IMR-90 (cell line): ENCODE data around the gene ILK. TPM values are rescaled to one million over a fixed set of nuclear protein-coding genes. Genes with fewer than 3 reads are reported as not detected.

ENCODE experiments used
- ATAC-seq: fragments of 200-7000 bp; cut with Tn5 transposase; 2 replicates; pipeline ENCODE4 v1.9.1; 2020; ENCODE audit warnings: low read depth, mild to moderate bottlenecking, moderate library complexity
- BruUV-seq: library from RNA; stranded (reverse); fragments of 400-500 nt; replicated peaks from 2 replicates; lab custom pipeline; 2021; lab: Mats Ljungman, UMichigan
- CTCF ChIA-PET: fragments of 300-600 bp; formaldehyde crosslinking; extraction: SDS; loops from one replicate; lab custom pipeline; 2021; ENCODE audit warnings: antibody characterized with exemption; lab: Yijun Ruan, JAX
- POLR2A ChIA-PET: fragments of 300-600 bp; sonication (Branson Sonifier 250); formaldehyde crosslinking; loops from one replicate; lab custom pipeline; 2022; ENCODE audit warnings: antibody characterized with exemption; ENCODE audit not compliant: unreplicated experiment; lab: Charles Lee
- DNase-seq: peaks from one replicate; pipeline ENCODE4 v3.0.0; 2013
- H2AFZ ChIP-seq: replicated peaks from 2 replicates; pipeline ENCODE3; 2013; ENCODE audit warnings: low read length, mild to moderate bottlenecking; ENCODE audit not compliant: poor library complexity
- H2AK5ac ChIP-seq: 2 replicates; pipeline ENCODE4 v1.6.1; 2013; ENCODE audit warnings: low read depth, low read length, inconsistent platforms
- H2AK9ac ChIP-seq: replicated peaks from 2 replicates; pipeline ENCODE3; 2013; ENCODE audit warnings: mild to moderate bottlenecking, low read depth, low read length, moderate library complexity; ENCODE audit not compliant: poor library complexity
- H2BK120ac ChIP-seq: 2 replicates; pipeline ENCODE4 v1.6.1; 2013; ENCODE audit warnings: low read depth, low read length, inconsistent platforms
- H2BK15ac ChIP-seq: 3 replicates; pipeline ENCODE4 v1.6.1; 2013; ENCODE audit warnings: low read depth, low read length, inconsistent platforms
- H2BK20ac ChIP-seq: 2 replicates; pipeline ENCODE4 v1.6.1; 2013; ENCODE audit warnings: low read depth, mild to moderate bottlenecking, inconsistent platforms, low read length, moderate library complexity
- H2BK5ac ChIP-seq: 2 replicates; pipeline ENCODE4 v1.6.1; 2013; ENCODE audit warnings: mild to moderate bottlenecking, low read depth, low read length, inconsistent platforms; ENCODE audit not compliant: poor library complexity, severe bottlenecking
- H3K14ac ChIP-seq: replicated peaks from 2 replicates; pipeline ENCODE4 v1.6.1; 2013; ENCODE audit warnings: low read depth, low read length, inconsistent platforms
- H3K18ac ChIP-seq: 2 replicates; pipeline ENCODE4 v1.6.1; 2013; ENCODE audit warnings: low read depth, low read length, control low read depth
- H3K23ac ChIP-seq: 2 replicates; pipeline ENCODE4 v1.6.1; 2013; ENCODE audit warnings: low read depth, low read length, inconsistent platforms
- H3K27ac ChIP-seq: 2 replicates; pipeline ENCODE4 v1.5.1; 2013; ENCODE audit warnings: mild to moderate bottlenecking, control low read depth, low read length; ENCODE audit not compliant: insufficient read depth
- H3K27me3 ChIP-seq: 2 replicates; pipeline ENCODE4 v1.6.1; 2013; ENCODE audit warnings: low read length; ENCODE audit not compliant: control insufficient read depth, insufficient read depth
- H3K36me3 ChIP-seq: 2 replicates; pipeline ENCODE4 v1.6.1; 2013; ENCODE audit warnings: low read length, mixed read lengths; ENCODE audit not compliant: control insufficient read depth, insufficient read depth
- H3K4ac ChIP-seq: 2 replicates; pipeline ENCODE4 v1.6.1; 2013; ENCODE audit warnings: low read depth, low read length, inconsistent platforms
- H3K4me1 ChIP-seq: 2 replicates; pipeline ENCODE4 v1.6.1; 2013; ENCODE audit warnings: low read length, mixed read lengths; ENCODE audit not compliant: control insufficient read depth, insufficient read depth
- H3K4me2 ChIP-seq: 2 replicates; pipeline ENCODE4 v1.6.1; 2013; ENCODE audit warnings: low read depth, mild to moderate bottlenecking, control low read depth, low read length, moderate library complexity
- H3K4me3 ChIP-seq: 2 replicates; pipeline ENCODE4 v1.5.1; 2013; ENCODE audit warnings: low read depth, mild to moderate bottlenecking, control low read depth, low read length, moderate library complexity; ENCODE audit not compliant: insufficient read depth
- H3K56ac ChIP-seq: 2 replicates; pipeline ENCODE4 v1.6.1; 2013; ENCODE audit warnings: low read length, inconsistent platforms; ENCODE audit not compliant: insufficient read depth; ENCODE audit errors: extremely low read depth
- H3K79me1 ChIP-seq, 2 experiments: 2 replicates each; pipeline ENCODE4 v1.6.1; 2013; ENCODE audit warnings: low read length in 2 of 2, inconsistent platforms in 1 of 2, low read depth in 1 of 2
- H3K9ac ChIP-seq: 2 replicates; pipeline ENCODE4 v1.6.1; 2013; ENCODE audit warnings: low read depth, low read length, control low read depth
- H3K9me1 ChIP-seq: 2 replicates; pipeline ENCODE4 v1.6.1; 2013; ENCODE audit warnings: low read length, inconsistent platforms; ENCODE audit not compliant: insufficient read depth
- H3K9me3 ChIP-seq: 2 replicates; pipeline ENCODE4 v1.6.1; 2013; ENCODE audit warnings: low read length; ENCODE audit not compliant: control insufficient read depth, insufficient read depth
- H4K20me1 ChIP-seq: 2 replicates; pipeline ENCODE4 v1.6.1; 2013; ENCODE audit warnings: low read length, inconsistent platforms; ENCODE audit not compliant: insufficient read depth
- H4K5ac ChIP-seq: 2 replicates; pipeline ENCODE4 v1.6.1; 2013; ENCODE audit warnings: mild to moderate bottlenecking, low read depth, low read length, control low read depth
- H4K8ac ChIP-seq, 2 experiments: 2 replicates each; pipeline ENCODE4 v1.6.1; 2013; ENCODE audit warnings: low read depth in 2 of 2, low read length in 2 of 2, control low read depth in 1 of 2, inconsistent platforms in 1 of 2
- H4K91ac ChIP-seq: 2 replicates; pipeline ENCODE4 v1.6.1; 2013; ENCODE audit warnings: low read depth, low read length, inconsistent platforms; ENCODE audit not compliant: insufficient read depth
- CHD1 ChIP-seq: IDR thresholded peaks from 2 replicates; pipeline ENCODE4 v1.6.1; 2012; ENCODE audit warnings: low read depth, low read length, improper control_type of control experiment
- CTCF ChIP-seq: conservative IDR thresholded peaks from 2 replicates; pipeline ENCODE4 v1.5.1; 2012; ENCODE audit warnings: mild to moderate bottlenecking, low read depth, low read length, improper control_type of control experiment
- ELK1 ChIP-seq: fragments of 150-350 bp; IDR thresholded peaks from 2 replicates; pipeline ENCODE4 v1.6.1; 2016; ENCODE audit warnings: low read depth, mild to moderate bottlenecking, low read length, moderate library complexity, borderline replicate concordance
- FOS ChIP-seq: fragments of 150-350 bp; IDR thresholded peaks from 2 replicates; pipeline ENCODE4 v1.6.1; 2016; ENCODE audit warnings: low read depth, low read length
- MAFK ChIP-seq: IDR thresholded peaks from 2 replicates; pipeline ENCODE4 v1.6.1; 2012; ENCODE audit warnings: low read depth, low read length, improper control_type of control experiment
- MAZ ChIP-seq: IDR thresholded peaks from 2 replicates; pipeline ENCODE4 v1.6.1; 2012; ENCODE audit warnings: low read depth, mild to moderate bottlenecking, low read length, improper control_type of control experiment, moderate library complexity, borderline replicate concordance
- MXI1 ChIP-seq: IDR thresholded peaks from 2 replicates; pipeline ENCODE4 v1.6.1; 2012; ENCODE audit warnings: low read depth, mild to moderate bottlenecking, low read length, moderate library complexity, borderline replicate concordance
- NFE2L2 ChIP-seq: fragments of 150-350 bp; IDR thresholded peaks from 2 replicates; pipeline ENCODE4 v1.6.1; 2016; ENCODE audit warnings: low read depth, mild to moderate bottlenecking, low read length
- POLR2A ChIP-seq: IDR thresholded peaks from 2 replicates; pipeline ENCODE4 v1.6.1; 2012; ENCODE audit warnings: mild to moderate bottlenecking, low read depth, low read length
- RAD21 ChIP-seq: IDR thresholded peaks from 2 replicates; pipeline ENCODE4 v1.6.1; 2012; ENCODE audit warnings: low read length, improper control_type of control experiment
- RCOR1 ChIP-seq: IDR thresholded peaks from 2 replicates; pipeline ENCODE4 v1.6.1; 2012; ENCODE audit warnings: mild to moderate bottlenecking, low read length, improper control_type of control experiment; ENCODE audit not compliant: insufficient replicate concordance
- RFX5 ChIP-seq: IDR thresholded peaks from 2 replicates; pipeline ENCODE4 v1.8.0; 2012; ENCODE audit warnings: low read depth, mild to moderate bottlenecking, low read length, moderate library complexity
- SMC3 ChIP-seq: fragments of 150-350 bp; IDR thresholded peaks from 2 replicates; pipeline ENCODE4 v1.6.1; 2016; ENCODE audit warnings: low read depth, mild to moderate bottlenecking, antibody characterized with exemption, low read length, moderate library complexity
- USF2 ChIP-seq: fragments of 150-350 bp; IDR thresholded peaks from 2 replicates; pipeline ENCODE4 v1.6.1; 2017; ENCODE audit warnings: mild to moderate bottlenecking, antibody characterized with exemption, low read length, low read depth
- WGBS, 2 experiments: methylation state at CpG; one replicate each; pipeline versions ENCODE4 v1.1.5 to v1.1.7; 2013; ENCODE audit warnings: missing lambda C conversion rate in 2 of 2; ENCODE audit not compliant: insufficient read length in 1 of 2; ENCODE audit errors: extremely low coverage in 2 of 2; 5-methylcytosine and 5-hydroxymethylcytosine counted together
- dilution Hi-C: fragments of 300-500 bp; cut with HindIII; formaldehyde crosslinking; loops from one replicate; pipeline ENCODE4 v1.14.3; 2018; ENCODE audit warnings: low sequenced_read_pairs; ENCODE audit not compliant: unreplicated experiment
- in situ Hi-C: fragments of 300-500 bp; cut with MboI; formaldehyde crosslinking; loops from 3 replicates; pipeline ENCODE4 v1.14.3; 2019; ENCODE audit warnings: low sequenced_read_pairs, inconsistent platforms, mixed read lengths
- intact Hi-C: fragments of 100-400 bp; cut with micrococcal nuclease; formaldehyde crosslinking; loops from 2 replicates; pipeline ENCODE4 v1.10.0; 2022
- polyA plus RNA-seq, 3 experiments: library from polyadenylated mRNA; depleted of rRNA; stranded (reverse); fragments of >200 nt; gene quantifications; 2 replicates each; pipeline ENCODE4 v1.2.3, GENCODE V29; 2012; ENCODE audit warnings: low replicate concordance in 1 of 3
- total RNA-seq: library from RNA; depleted of rRNA; stranded (reverse); fragments of >200 nt; gene quantifications from 2 replicates; pipeline ENCODE4 v1.2.3, GENCODE V29; 2012

Gene ILK
- total and polyA plus RNA-seq, 2 of the 4 experiments (the other 2 are of a cell fraction), result 339 to 389 TPM

GRCh38 chr11:6631361-6631890 is 27.9 kb downstream of the ILK start:
- Histone ChIP-seq H2BK15ac (no peak overlapping the region), H2BK5ac (no peak overlapping the region), H2AFZ (no peak overlapping the region), H3K27me3 (no peaks in the 10 kb centered on the region), H3K4me1 (peaks cover 7% of the 10 kb centered on the region), H2BK120ac (no peak overlapping the region), H2AK5ac (no peak overlapping the region), H3K36me3 (peaks cover 56% of the 10 kb centered on the region), H4K8ac (no peak overlapping the region), H3K79me1 (no peaks in the 10 kb centered on the region), H3K4me3 (no peak overlapping the region), H4K5ac (no peak overlapping the region), H3K23ac (no peak overlapping the region), H3K14ac (no peak overlapping the region), H3K9me3 (no peaks in the 10 kb centered on the region), H4K20me1 (peaks cover 4% of the 10 kb centered on the region; the same call in 1 of the 2 replicates), H3K9me1 (no peaks in the 10 kb centered on the region), H3K18ac (no peak overlapping the region), H3K27ac (no peak overlapping the region), H3K4me2 (no peak overlapping the region), H2AK9ac (no peak overlapping the region), H2BK20ac (no peak overlapping the region), H3K9ac (no peak overlapping the region), H3K56ac (no peak overlapping the region), H3K4ac (no peak overlapping the region), H4K91ac (no peak overlapping the region)
- intact Hi-C loops, result no loop called here
- ChIA-PET POLR2A (no interaction called here), CTCF (interaction anchor here (0.9 kb wide), 1 partner anchor 10 kb away, joined by 3 read pairs; no protein-coding TSS in a partner anchor)
- DNase-seq (no peak), ATAC-seq (no peak)
- TF ChIP-seq RAD21, result no peak
- TF ChIP-seq NFE2L2, result no peak
- TF ChIP-seq USF2, result no peak
- no peak for TF ChIP-seq MXI1
- TF ChIP-seq POLR2A, result no peak
- TF ChIP-seq ELK1, result no peak
- no peak for TF ChIP-seq MAFK
- TF ChIP-seq RCOR1, result no peak
- TF ChIP-seq RFX5, result no peak
- no peak for TF ChIP-seq MAZ
- TF ChIP-seq CTCF, result no peak
- no peak for TF ChIP-seq SMC3
- no peak for TF ChIP-seq CHD1
- TF ChIP-seq FOS, result no peak
- BruUV-seq, result no TSS peak
- 91% methylated on average over 7 of the region's 11 CpGs; no CpG with 5 or more reads in 1 of the 2 experiments for WGBS, 2 experiments
- dilution Hi-C loops, result no loop called here
- in situ Hi-C loops, result no loop called here
